UCSD-AML1 (cell line): ENCODE data around the gene ASB18.
"Not testable (repeated sequence)": the region's sequence is repeated elsewhere in the genome, so short reads cannot be mapped to it uniquely, and the experiment has no call there.

ENCODE experiments used
- DNase-seq: peaks from one replicate; lab custom pipeline; 2025; ENCODE audit not compliant: unreplicated experiment; lab: John Stamatoyannopoulos, UW

Gene ASB18

GRCh38 chr2:236264256-236264655 is at the start of gene ASB18:
TSS of gene ASB18 (minus strand) at chr2:236264406. CDS start at chr2:236264345, 61 bp downstream.
- no peak for DNase-seq

GRCh38 chr2:236311286-236311685 is 47.1 kb upstream of the ASB18 start:
- no peak for DNase-seq

GRCh38 chr2:236309669-236310029 is 45.4 kb upstream of the ASB18 start:
- DNase-seq = no peak

DNA sequence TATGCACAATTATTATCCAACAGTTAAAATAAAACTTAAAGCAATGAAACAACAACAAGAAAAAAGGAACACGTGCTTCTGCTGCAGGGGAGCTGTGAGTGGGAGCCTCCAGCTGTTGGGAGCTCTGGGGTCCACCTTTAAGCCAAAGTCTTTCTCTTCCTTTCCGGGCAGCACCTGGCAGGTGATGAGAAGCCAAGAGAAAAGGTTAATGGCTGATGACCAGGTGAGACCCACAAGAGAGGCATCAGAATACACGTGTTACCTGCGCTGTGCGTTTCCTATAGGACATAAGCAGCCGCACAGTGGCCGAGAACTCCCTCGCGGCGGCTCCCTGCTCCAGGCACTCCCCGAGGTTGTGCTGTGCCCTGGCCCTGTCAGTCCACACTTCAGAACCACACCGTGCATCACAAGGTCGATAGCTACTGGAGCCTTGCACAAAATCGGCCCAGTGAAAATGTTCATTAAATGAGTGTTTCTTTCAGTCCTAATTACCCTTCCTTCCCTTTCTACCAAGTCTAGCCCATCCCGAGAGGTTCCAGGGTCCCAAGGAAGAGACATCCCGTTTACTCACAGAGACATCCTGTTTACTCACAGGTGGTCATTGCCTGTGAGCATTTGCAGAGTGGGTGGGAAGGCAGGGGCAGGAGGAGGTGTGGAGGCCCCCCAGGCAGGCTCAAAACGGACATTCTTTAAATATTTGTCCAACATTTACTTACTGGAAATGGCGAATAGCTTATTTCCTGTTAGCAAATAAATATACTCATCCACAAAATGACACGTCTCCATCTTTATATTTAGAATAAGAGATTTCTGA is 44.9 kb upstream of the ASB18 start:
- no peak for DNase-seq

DNA sequence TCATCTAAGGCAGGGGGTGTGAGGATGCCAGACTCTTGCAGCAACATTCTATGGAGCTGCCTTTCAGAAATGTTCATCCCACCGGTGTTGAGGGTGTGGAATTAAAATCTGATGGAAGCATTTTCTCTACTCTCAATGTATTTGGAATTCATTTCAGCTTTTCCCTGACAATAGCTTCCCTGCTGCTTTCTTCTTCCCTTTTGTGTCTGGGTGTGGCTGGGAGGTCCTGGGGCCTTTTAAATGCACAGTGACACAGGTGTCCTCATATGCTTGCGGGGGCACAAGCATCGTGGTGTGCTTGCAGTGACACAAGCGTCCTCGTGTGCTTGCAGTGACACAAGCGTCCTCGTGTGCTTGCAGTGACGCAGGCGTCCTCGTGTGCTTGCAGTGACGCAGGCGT is 43.4 kb upstream of the ASB18 start:
- DNase-seq = no peak

DNA sequence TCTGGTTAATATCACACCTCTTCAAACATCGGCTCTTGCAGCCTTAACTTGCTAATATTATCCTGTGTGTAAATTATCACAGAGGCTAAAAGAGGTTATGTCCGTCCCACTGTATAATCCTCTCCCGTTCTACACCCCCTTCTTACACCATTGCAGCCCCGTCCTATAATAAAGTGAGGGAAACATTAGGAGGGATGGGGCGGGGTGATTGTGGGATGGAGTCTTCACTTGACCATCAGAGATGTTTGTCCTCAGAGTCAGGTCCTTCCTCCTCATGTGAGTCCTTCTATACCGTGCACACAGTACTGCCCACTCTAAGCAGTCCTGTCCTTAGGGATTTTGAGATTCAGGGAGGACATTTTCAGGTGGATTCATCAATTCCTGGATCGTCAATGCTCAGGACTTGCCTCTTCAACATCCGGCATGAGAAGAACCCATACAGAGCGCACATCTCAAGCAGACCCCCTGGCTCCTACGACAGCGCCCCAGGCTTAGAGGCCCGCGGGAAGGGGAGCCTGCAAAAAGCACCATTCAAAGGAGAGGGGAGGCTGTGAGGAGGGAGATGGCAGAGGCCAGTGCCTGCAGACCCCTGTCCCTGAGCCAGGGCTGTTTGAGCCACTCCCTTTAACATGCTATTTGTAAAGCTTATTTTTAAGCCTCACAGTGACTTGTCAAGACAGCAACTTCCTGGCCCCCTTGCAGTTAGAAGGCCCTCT is 42.8 kb upstream of the ASB18 start:
- no peak for DNase-seq

DNA sequence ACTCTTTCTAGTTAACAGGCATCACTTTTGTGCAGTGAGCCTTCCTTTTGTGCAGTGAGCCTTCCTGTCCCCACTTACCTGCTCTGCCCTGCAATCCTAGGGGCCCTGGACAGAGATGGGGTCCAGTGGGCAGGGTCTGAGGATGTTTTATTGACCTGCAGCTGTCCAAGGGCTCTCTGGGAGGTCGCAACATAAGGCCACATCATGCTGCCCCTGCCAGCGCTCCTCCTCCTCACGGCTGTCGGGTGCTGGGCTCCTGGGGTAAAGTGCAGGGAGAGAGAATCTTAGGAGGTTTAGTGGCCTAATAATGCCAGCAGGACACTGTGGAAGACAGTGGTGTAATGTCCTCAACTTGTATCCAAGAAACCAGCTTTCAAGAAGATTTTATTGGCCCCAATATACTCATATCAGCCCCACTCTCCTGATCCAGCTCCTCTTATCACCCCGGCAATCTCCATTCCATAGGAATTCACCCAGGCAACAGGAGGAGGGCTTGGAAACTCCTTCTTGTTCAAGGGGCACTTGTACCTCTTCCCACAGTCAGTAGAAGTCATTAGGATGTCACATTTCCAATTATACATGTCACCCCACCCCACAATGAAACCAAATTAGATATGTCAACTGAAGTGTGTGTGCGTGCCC is 41.9 kb upstream of the ASB18 start:
- no peak for DNase-seq

DNA sequence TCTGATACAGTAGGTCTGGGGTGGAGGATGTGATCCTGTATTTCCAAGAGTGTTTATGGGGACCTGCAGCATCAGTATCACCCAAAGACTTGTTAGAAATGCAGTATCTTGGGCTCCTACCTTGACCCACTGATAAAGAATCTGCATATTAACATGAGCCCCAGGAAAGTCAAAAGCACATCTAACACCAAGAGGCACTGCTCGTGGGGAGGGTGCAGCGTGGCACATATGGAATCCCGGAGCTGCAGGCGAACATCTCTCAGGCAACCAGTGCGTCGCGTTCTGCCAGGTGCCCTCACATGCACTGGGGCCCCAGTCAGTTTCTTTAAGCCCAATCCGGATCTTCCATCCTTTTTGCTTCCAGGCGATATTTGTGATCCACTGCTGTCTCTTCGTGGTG is 41.3 kb upstream of the ASB18 start:
- no peak for DNase-seq

- DNase-seq = no peak
Measured at GRCh38 chr2:236303935-236304334, 39.7 kb upstream of the ASB18 start.

- DNase-seq = no peak
Measured at GRCh38 chr2:236302555-236302954, 38.3 kb upstream of the ASB18 start.

DNA sequence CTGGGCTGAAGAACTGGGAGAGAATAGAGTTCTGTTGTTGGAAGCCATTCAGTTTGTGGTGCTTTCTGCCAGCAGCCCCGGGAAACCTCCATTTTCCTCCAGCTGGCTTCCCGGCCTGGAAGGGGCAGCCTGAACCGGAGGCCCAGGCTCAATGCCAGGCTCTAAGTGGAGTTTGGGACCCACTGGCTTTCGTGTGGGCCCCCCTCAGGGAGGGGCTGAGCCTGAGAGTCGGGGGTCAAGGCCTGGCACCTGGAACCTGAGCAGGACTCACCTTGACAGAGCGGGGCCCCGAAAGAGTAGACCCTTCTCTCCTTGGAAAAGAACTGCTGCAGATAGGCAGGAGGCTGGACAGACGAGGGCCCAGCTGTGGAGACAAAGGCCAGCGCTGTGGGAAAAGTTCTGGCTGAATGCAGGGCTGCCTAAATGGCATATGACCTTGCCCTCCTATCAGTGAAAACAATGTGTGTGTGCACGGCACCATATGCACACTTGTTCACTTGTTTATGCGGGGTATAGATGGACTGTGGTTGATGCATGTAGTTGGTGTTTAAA is 34.8 kb upstream of the ASB18 start:
- DNase-seq = no peak

- no peak for DNase-seq
Measured at GRCh38 chr2:236295481-236295880, 31.3 kb upstream of the ASB18 start.

DNA sequence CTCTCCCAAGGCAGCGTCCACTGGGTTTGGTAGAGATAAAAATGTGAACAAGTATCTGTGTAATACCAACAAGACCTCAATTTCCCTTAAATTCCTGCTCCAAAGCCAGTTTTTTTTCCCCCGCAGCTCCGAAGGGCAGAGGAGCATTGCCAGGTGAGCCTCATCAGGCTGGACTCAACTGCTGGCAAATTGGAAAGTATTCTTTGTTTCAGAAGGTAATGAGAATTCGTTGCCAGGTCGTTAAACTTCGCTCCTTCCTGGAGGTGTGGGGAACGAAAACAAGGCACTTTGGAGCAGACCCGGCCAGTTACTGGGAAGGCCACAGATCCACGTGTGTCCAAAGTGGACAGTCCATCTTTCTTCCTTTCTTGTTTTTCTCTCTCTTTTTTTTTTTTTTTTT is 30.4 kb upstream of the ASB18 start:
- DNase-seq = no peak

DNA sequence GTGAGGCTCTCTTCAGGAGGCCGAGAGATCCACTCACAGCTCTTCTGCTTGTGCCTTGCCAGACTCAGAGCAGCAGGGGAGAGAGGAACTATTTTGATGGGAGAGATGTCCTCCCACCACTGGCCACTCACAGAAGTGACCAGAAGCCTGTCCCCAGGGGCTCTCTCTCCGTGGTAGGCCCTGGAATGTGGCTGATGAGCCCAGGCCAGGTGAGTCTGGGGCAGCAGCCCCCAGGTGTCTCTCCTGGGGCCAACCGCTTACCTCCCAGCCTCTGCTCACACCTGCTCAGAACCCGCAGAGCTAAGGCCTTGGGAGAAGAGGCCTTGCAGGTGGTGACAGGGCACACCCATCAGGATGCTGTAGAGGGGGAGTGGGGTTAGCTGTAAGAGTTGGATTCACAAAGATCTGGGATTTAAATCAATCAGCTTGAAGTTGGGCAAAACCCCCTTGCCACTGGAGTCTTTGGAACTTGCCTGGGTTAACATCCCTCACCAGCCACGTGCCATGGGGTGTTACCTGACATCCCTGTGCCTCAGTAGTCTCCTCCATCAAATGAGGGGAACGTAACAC is 29.1 kb upstream of the ASB18 start:
- no peak for DNase-seq

DNA sequence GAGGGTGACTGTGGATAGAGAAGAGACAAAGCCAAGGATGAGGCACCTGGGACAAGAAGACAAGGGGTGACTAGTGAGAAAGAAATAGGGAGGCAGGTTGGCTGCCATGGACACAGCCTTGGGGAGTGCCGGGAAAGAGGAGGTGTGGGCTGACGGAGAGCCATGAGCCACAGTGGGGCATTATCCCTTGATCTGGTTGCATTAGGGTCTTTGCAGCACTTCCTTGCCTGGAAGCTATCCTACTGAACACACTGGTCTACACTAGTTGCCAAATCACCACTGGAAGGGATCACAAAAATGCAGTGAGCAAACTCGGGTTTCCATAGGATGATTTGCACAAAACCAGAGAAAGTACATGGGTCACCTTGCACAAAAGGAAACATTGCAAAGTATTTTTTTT is 27.7 kb upstream of the ASB18 start:
- no peak for DNase-seq

DNA sequence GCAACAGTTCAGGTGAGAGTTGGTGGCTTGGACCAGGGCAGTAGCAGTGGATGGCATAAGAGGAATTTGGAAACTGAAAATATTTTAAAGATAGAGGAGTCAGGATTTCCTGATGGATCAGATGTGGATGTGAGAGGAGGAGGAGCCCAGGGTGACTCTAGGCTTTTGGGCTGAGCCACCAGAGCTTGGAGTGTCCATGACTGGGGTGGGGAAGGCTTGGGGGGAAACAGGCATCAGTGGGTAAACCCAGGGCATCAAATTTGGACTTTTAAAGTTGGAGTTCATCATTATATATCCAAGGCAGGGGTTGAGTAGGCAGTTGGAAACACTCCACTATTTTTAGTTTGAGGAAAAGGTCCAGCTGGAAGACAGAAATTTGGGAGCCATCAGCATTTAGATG is 27.3 kb upstream of the ASB18 start:
- DNase-seq = no peak

DNA sequence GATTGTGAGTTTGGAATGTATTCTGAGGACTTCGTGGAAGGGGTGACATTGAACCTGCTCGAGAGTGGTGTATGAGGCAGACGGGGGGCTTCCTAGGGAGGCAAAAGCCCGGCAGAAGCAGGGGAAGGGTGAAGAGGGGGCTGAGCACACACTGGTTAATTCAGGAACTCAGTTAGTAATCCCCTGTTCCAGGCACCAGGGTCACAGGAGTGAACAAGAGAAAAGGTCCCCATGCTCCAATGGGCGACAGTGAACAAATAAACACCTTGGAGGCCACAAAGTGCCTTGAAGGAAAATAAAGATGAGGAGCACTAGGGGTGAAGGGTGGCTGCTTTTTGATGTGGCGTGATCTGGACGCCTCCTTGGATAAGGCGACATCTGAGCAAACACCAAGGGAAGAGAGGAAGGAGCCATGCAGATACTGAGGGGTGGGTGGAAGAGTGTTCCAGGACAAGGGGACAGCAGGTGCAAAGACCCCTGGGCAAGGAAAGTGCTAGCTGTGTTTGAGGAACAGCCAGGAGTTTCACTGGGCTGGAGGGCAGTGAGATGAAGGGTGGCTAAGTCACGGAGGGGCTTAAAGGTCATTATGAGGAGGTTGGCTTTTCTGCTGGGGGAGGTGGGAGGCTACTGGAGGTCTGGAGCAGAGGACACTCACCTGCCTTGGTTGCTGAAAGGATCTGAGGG is 26.7 kb upstream of the ASB18 start:
- DNase-seq = no peak

DNA sequence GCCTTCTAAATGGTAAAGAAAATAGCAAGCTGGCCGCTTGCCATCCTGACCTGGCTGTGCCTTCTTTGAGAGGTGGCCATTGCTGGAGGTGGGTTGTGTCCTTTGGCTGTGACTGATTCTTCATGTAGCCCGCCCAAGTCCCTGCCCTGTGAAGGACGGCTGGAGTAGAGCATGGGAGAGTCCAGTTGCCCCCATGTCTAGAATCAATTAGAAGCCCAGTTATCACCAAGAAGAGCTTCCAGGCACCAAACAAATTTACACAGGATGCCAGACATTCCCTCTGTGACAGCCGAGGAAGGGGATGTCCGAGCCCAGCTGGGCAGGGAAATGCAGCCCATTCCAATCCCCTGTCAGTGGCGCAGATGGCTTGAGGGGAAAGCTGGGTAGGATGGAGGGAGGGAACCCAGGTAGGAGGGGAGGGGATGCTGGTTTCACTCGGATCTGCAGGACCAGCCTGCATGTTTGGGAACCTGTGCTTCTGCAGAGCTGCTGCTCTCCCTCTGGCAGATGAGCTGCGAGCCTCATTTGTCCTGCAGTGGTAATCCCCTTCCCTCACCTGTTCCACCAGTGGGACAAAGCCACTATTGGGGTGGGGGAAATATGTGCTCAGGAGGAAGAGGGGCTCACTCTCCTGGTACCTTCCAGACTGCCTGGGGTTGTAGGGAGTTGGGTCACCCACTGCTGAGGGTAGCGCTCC is 25.7 kb upstream of the ASB18 start:
- DNase-seq = no peak

DNA sequence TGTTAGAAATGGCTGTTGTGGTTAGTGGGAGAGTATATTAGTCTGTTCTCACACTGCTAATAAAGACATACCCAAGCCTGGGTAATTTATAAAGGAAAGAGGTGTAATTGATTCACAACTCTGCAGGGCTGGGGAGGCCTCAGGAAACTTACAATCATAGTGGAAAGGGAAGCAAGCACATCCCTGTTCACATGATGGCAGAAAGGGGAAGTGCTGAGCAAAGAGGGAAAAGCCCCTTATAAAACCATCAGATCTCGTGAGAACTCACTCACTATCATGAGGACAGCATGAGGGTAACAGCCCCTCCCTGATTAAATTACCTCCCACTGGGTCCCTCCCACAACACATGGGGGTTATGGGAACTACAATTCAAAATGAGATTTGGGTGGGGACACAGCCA is 24.2 kb upstream of the ASB18 start:
- DNase-seq = not testable (repeated sequence)

DNA sequence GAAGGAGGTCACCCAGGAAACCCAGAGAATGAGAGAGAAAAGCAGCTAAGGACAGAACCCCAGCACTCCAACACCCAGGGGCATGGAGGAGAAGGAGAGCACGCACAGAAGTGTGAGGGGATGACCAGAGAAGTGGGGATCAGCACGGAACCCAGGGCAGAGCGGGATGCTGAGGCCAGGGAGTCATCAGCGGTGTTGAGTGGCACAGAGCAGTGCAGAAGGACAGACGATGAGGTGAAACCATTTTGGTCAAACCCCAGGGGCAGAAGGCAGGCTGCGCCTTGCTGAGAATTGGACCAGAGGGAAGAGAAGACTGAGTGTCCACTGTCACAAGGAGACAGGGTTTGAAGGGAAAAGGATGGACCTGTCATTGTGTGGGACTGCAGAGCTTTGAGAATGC is 23.4 kb upstream of the ASB18 start:
- no peak for DNase-seq
